Measurements from ENCODE around the gene MAGEA12.
"Not testable (repeated sequence)": the region's sequence is repeated elsewhere in the genome, so short reads cannot be mapped to it uniquely, and the experiment has no call there.

Gene MAGEA12, protein sequence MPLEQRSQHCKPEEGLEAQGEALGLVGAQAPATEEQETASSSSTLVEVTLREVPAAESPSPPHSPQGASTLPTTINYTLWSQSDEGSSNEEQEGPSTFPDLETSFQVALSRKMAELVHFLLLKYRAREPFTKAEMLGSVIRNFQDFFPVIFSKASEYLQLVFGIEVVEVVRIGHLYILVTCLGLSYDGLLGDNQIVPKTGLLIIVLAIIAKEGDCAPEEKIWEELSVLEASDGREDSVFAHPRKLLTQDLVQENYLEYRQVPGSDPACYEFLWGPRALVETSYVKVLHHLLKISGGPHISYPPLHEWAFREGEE

GRCh38 chrX:152733261-152733975 lies at the start of gene MAGEA12, which contains the start of gene CSAG1:
TSS of gene MAGEA12 (plus strand) at chrX:152733757. CDS start at chrX:152736162, 2,405 bp downstream.
TSS of gene CSAG1 (minus strand) at chrX:152733721. CDS start at chrX:152732460, 1,261 bp downstream.
- no peak within 1 kb of the TSS for H3K27ac Mint-ChIP-seq
- no peak within 1 kb of the TSS for H3K4me3 Mint-ChIP-seq

DNA sequence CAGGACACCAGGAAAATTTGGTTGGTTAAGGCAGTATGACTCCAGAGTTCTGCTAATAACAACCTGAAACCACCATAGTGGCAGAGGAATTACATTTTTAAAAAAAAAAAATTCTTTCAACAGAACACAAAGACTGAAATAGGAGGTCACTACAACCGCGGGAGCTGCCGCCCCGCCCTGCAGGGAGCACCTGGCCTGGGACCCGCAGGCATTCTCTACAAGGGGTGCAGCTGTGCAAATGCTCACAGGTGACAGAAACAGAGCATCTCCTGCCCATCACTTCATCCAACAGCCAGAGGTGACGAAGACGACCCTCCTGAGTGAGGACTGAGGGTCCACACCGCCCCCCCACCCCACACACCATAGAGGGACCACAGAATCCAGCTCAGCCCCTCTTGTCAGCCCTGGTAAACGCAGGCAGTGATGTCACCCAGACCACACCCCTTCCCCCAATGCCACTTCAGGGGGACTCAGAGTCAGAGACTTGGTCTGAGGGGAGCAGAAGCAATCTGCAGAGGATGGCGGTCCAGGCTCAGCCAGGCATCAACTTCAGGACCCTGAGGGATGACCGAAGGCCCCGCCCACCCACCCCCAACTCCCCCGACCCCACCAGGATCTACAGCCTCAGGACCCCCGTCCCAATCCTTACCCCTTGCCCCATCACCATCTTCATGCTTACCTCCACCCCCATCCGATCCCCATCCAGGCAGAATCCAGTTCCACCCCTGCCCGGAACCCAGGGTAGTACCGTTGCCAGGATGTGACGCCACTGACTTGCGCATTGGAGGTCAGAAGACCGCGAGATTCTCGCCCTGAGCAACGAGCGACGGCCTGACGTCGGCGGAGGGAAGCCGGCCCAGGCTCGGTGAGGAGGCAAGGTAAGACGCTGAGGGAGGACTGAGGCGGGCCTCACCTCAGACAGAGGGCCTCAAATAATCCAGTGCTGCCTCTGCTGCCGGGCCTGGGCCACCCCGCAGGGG lies 35.3 kb upstream of the MAGEA12 start, which contains the start of gene MAGEA3:
MAGEA3 (plus strand) TSS at position 843 of the 980 bp plus-strand sequence. CDS start 2,039 bp downstream, outside the sequence.
- H3K9me3 Mint-ChIP-seq; H3K27ac Mint-ChIP-seq; H3K4me1 Mint-ChIP-seq (ENCODE audit: low read depth); DNase-seq (ENCODE audit: low spot score); H3K27me3 Mint-ChIP-seq (ENCODE audit: low read depth); H3K4me3 Mint-ChIP-seq; H3K36me3 Mint-ChIP-seq (ENCODE audit: low read depth): not testable (repeated sequence)

More at GRCh38 chrX:152733261-152733975, at the start of gene MAGEA12, which contains the start of gene CSAG1:
- H3K9me3 Mint-ChIP-seq, result no peaks in the 10 kb centered on the region
- H3K4me1 Mint-ChIP-seq (ENCODE audit: low read depth), result no peaks in the 10 kb centered on the region
- no peaks in the 10 kb centered on the region for H3K36me3 Mint-ChIP-seq (ENCODE audit: low read depth)
- DNase-seq (ENCODE audit: low spot score), result no peak
- no peaks in the 10 kb centered on the region for H3K27me3 Mint-ChIP-seq (ENCODE audit: low read depth)

DNA sequence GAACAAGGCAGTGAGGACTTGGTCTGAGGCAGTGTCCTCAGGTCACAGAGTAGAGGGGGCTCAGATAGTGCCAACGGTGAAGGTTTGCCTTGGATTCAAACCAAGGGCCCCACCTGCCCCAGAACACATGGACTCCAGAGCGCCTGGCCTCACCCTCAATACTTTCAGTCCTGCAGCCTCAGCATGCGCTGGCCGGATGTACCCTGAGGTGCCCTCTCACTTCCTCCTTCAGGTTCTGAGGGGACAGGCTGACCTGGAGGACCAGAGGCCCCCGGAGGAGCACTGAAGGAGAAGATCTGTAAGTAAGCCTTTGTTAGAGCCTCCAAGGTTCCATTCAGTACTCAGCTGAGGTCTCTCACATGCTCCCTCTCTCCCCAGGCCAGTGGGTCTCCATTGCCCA lies 33.2 kb upstream of the MAGEA12 start:
- not testable (repeated sequence) for H3K4me3 Mint-ChIP-seq; H3K27ac Mint-ChIP-seq; H3K9me3 Mint-ChIP-seq; H3K36me3 Mint-ChIP-seq (ENCODE audit: low read depth); H3K27me3 Mint-ChIP-seq (ENCODE audit: low read depth); H3K4me1 Mint-ChIP-seq (ENCODE audit: low read depth); DNase-seq (ENCODE audit: low spot score)

DNA sequence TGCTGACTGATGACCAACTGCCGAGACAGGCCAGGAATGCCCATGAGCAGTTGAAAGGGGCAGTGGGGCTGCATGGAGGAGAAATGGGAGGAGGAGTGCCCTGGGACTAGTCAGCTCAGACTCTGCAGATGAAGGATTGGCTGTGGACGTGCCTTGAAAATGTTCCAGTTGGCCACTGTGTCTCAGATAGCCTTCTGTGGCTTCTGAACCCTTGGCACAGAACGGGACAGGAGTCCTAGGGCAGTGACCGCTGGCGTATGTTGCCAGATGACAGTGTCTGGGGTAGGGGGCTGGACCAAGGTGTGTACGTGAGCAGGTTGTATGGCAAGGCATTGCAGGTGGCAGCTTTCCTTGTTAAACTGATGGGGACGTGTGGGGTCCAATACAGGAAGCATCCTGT lies 27.1 kb upstream of the MAGEA12 start:
- H3K4me1 Mint-ChIP-seq (ENCODE audit: low read depth); H3K4me3 Mint-ChIP-seq; H3K36me3 Mint-ChIP-seq (ENCODE audit: low read depth); DNase-seq (ENCODE audit: low spot score); H3K27ac Mint-ChIP-seq; H3K9me3 Mint-ChIP-seq; H3K27me3 Mint-ChIP-seq (ENCODE audit: low read depth): not testable (repeated sequence)

DNA sequence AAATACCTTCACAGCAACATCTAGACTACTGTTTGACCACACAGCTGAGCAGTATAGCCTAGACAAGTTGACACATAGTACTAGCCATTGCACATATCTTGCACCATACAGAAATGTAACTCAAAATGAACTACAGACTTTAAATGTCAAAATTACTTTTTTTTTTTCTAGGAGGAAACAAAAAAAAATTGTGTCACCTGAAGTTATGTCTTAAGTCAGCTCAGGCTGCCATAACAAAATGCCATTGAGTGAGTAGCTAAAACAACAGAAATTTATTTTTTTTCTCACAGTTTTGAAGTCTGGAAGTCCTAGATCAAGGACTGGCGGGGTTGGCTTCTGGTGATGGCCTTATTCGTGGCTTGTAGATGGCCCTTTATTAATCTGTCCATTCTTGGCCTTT lies 24.4 kb upstream of the MAGEA12 start, which contains the start of gene CSAG2:
CSAG2 (minus strand) TSS at position 101 of the 400 bp plus-strand sequence. CDS start 161 bp downstream, outside the sequence.
- not testable (repeated sequence) for H3K9me3 Mint-ChIP-seq; H3K4me3 Mint-ChIP-seq; H3K4me1 Mint-ChIP-seq (ENCODE audit: low read depth)

GRCh38 chrX:152713195-152713594 lies 20.4 kb upstream of the MAGEA12 start:
- H3K27me3 Mint-ChIP-seq (ENCODE audit: low read depth); H3K4me1 Mint-ChIP-seq (ENCODE audit: low read depth); DNase-seq (ENCODE audit: low spot score); H3K9me3 Mint-ChIP-seq; H3K27ac Mint-ChIP-seq; H3K36me3 Mint-ChIP-seq (ENCODE audit: low read depth); H3K4me3 Mint-ChIP-seq: not testable (repeated sequence)

More for the DNA sequence above, 24.4 kb upstream of the MAGEA12 start, which contains the start of gene CSAG2:
- not testable (repeated sequence) for DNase-seq (ENCODE audit: low spot score); H3K27ac Mint-ChIP-seq; H3K36me3 Mint-ChIP-seq (ENCODE audit: low read depth); H3K27me3 Mint-ChIP-seq (ENCODE audit: low read depth)

DNA sequence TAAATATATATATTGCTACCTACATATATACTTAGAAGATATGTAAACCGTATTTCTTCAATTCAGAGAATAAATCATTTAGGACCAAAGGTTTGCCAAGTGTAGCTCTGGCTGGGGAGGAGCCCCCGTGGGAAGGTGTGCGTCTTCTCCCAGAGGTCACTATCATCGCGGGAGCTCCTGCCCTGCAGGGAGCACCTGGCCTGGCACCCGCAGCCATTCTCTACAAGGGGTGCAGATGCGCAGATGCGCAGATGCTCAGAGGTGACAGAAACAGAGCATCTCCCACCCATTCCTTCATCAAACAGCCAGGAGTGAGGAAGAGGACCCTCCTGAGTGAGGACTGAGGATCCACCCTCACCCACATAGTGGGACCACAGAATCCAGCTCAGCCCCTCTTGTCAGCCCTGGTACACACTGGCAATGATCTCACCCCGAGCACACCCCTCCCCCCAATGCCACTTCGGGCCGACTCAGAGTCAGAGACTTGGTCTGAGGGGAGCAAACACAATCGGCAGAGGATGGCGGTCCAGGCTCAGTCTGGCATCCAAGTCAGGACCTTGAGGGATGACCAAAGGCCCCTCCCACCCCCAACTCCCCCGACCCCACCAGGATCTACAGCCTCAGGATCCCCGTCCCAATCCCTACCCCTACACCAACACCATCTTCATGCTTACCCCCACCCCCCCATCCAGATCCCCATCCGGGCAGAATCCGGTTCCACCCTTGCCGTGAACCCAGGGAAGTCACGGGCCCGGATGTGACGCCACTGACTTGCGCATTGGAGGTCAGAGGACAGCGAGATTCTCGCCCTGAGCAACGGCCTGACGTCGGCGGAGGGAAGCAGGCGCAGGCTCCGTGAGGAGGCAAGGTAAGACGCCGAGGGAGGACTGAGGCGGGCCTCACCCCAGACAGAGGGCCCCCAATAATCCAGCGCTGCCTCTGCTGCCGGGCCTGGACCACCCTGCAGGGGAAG lies 19.5 kb upstream of the MAGEA12 start, which contains the start of gene MAGEA2B:
MAGEA2B (plus strand) TSS at position 814 of the 973 bp plus-strand sequence. CDS start 2,479 bp downstream, outside the sequence.
- not testable (repeated sequence) for H3K27me3 Mint-ChIP-seq (ENCODE audit: low read depth); H3K9me3 Mint-ChIP-seq; H3K27ac Mint-ChIP-seq; DNase-seq (ENCODE audit: low spot score); H3K4me1 Mint-ChIP-seq (ENCODE audit: low read depth); H3K4me3 Mint-ChIP-seq; H3K36me3 Mint-ChIP-seq (ENCODE audit: low read depth)

DNA sequence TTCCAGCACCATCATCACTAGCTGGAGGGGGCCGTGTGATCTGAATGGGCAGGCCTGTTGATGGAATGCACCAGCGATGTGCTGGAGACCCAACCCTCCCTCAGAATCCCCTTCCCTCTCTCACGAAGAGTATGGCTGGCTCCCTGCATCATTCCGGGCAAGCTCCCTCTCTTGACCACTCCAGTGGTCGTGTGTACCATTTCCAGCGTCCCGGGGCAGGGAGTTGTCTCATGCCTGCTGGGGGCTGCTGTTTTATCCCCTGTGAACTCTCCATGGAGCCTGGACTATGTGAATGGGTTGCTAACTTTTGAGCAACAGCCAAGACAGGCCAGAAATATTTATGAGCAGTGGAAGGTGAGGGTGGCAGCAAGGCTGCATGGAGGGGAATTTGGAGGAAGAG lies 8.1 kb upstream of the MAGEA12 start:
- Mint-ChIP-seq H3K4me3 (no peak overlapping the region), H3K27me3 (ENCODE audit: low read depth) (no peaks in the 10 kb centered on the region), H3K9me3 (no peaks in the 10 kb centered on the region), H3K36me3 (ENCODE audit: low read depth) (no peaks in the 10 kb centered on the region), H3K4me1 (ENCODE audit: low read depth) (no peaks in the 10 kb centered on the region), H3K27ac (no peak overlapping the region)
- DNase-seq (ENCODE audit: low spot score), result no peak

DNA sequence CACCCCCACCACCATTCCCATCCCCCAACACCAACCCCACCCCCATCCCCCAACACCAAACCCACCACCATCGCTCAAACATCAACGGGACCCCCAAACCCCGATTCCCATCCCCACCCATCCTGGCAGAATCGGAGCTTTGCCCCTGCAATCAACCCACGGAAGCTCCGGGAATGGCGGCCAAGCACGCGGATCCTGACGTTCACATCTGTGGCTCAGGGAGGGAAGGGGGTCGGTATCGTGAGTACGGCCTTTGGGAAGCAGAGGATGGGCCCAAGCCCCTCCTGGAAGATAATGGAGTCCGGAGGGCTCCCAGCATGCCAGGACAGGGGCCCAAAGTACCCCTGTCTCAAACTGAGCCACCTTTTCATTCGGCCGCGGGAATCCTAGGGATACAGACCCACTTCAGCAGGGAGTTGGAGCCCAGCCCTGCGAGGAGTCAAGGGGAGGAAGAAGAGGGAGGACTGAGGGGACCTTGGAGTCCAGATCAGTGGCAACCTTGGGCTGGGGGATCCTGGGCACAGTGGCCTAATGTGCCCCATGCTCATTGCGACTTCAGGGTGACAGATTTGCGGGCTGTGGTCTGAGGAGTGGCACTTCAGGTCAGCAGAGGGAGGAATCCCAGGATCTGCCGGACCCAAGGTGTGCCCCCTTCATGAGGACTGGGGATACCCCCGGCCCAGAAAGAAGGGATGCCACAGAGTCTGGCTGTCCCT lies 744 bp downstream of the MAGEA12 start:
- H3K36me3 Mint-ChIP-seq (ENCODE audit: low read depth); H3K4me1 Mint-ChIP-seq (ENCODE audit: low read depth); H3K27me3 Mint-ChIP-seq (ENCODE audit: low read depth); DNase-seq (ENCODE audit: low spot score); H3K9me3 Mint-ChIP-seq; H3K27ac Mint-ChIP-seq; H3K4me3 Mint-ChIP-seq: not testable (repeated sequence)

DNA sequence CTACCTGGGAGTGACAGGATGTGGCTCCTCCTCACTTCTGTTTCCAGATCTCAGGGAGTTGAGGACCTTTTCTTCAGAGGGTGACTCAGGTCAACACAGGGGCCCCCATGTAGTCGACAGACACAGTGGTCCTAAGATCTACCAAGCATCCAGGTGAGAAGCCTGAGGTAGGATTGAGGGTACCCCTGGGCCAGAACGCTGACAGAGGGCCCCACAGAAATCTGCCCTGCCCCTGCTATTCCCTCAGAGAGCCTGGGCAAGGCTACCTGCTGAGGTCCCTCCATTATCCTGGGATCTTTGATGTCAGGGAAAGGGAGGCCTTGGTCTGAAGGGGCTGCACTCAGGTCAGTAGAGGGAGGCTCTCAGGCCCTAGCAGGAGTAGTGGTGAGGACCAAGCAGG lies 1.5 kb downstream of the MAGEA12 start:
- no peak overlapping the region for H3K4me3 Mint-ChIP-seq
- no peaks in the 10 kb centered on the region for H3K4me1 Mint-ChIP-seq (ENCODE audit: low read depth)
- no peak for DNase-seq (ENCODE audit: low spot score)
- no peaks in the 10 kb centered on the region for H3K9me3 Mint-ChIP-seq
- no peaks in the 10 kb centered on the region for H3K36me3 Mint-ChIP-seq (ENCODE audit: low read depth)
- H3K27me3 Mint-ChIP-seq (ENCODE audit: low read depth), result no peaks in the 10 kb centered on the region
- H3K27ac Mint-ChIP-seq, result no peak overlapping the region

- Mint-ChIP-seq H3K4me3 (no peak overlapping the region), H3K27ac (no peak overlapping the region), H3K36me3 (ENCODE audit: low read depth) (no peaks in the 10 kb centered on the region), H3K4me1 (ENCODE audit: low read depth) (no peaks in the 10 kb centered on the region), H3K27me3 (ENCODE audit: low read depth) (no peaks in the 10 kb centered on the region), H3K9me3 (no peaks in the 10 kb centered on the region)
- DNase-seq (ENCODE audit: low spot score), result no peak
Measured at GRCh38 chrX:152735860-152736511, 2.4 kb downstream of the MAGEA12 start.

- H3K9me3 Mint-ChIP-seq; H3K36me3 Mint-ChIP-seq (ENCODE audit: low read depth); H3K4me1 Mint-ChIP-seq (ENCODE audit: low read depth); H3K27me3 Mint-ChIP-seq (ENCODE audit: low read depth); H3K4me3 Mint-ChIP-seq; H3K27ac Mint-ChIP-seq; DNase-seq (ENCODE audit: low spot score): not testable (repeated sequence)
Measured at GRCh38 chrX:152736528-152736927, 3.0 kb downstream of the MAGEA12 start.

All from T-helper 2 cell treated with Interferon-gamma antibody and Interleukin-4, amounts not matched to agents 5 μg/mL and 100 μg/mL, for 36 hours (primary cell).